GM23338 (cell line): ENCODE results near the gene WFS1. TPM values are rescaled to one million over a fixed set of nuclear protein-coding genes. Genes with fewer than 3 reads are reported as not detected.

ENCODE experiments used
- ATAC-seq: fragments of 200-7000 bp; cut with Tn5 transposase; 3 replicates; pipeline ENCODE4 v1.9.1; 2020
- DNase-seq: peaks from one replicate; pipeline ENCODE4 v3.0.0-alpha.2; 2015; ENCODE audit warnings: low spot score
- H2AFZ ChIP-seq: fragments of 200-600 bp; sonication (generic); 2 replicates; pipeline ENCODE4 v1.8.0; 2016; ENCODE audit warnings: antibody characterized with exemption, mild to moderate bottlenecking, moderate library complexity
- H3F3A ChIP-seq: fragments of 200-600 bp; sonication (generic); replicated peaks from 2 replicates; pipeline ENCODE4 v1.8.0; 2017; ENCODE audit warnings: antibody characterized with exemption, mixed run types, low read depth
- H3K27ac ChIP-seq: fragments of 200-600 bp; sonication (generic); 2 replicates; pipeline ENCODE4 v1.6.1; 2016; ENCODE audit warnings: low read depth
- H3K27me3 ChIP-seq: fragments of 200-600 bp; sonication (generic); 2 replicates; pipeline ENCODE4 v1.8.0; 2016; ENCODE audit warnings: mild to moderate bottlenecking, mixed run types, moderate library complexity; ENCODE audit not compliant: insufficient read depth
- H3K36me3 ChIP-seq: fragments of 200-600 bp; sonication (generic); 2 replicates; pipeline ENCODE4 v1.8.0; 2016; ENCODE audit warnings: mild to moderate bottlenecking; ENCODE audit not compliant: insufficient read depth
- H3K4me1 ChIP-seq: fragments of 200-600 bp; sonication (generic); 2 replicates; pipeline ENCODE4 v1.8.0; 2016; ENCODE audit warnings: mild to moderate bottlenecking, moderate library complexity; ENCODE audit not compliant: insufficient read depth
- H3K4me2 ChIP-seq: fragments of 200-600 bp; sonication (generic); 2 replicates; pipeline ENCODE4 v1.7.1; 2017; ENCODE audit warnings: mixed run types
- H3K4me3 ChIP-seq: fragments of 200-600 bp; sonication (generic); 2 replicates; pipeline ENCODE4 v1.6.1; 2016; ENCODE audit warnings: mixed run types
- H3K79me2 ChIP-seq: fragments of 200-600 bp; sonication (generic); replicated peaks from 2 replicates; pipeline ENCODE4 v1.8.0; 2017; ENCODE audit warnings: mild to moderate bottlenecking; ENCODE audit not compliant: insufficient read depth
- H3K9me2 ChIP-seq: fragments of 200-600 bp; sonication (generic); 2 replicates; pipeline ENCODE4 v1.8.0; 2017; ENCODE audit not compliant: insufficient read depth
- H4K20me1 ChIP-seq: fragments of 200-600 bp; sonication (generic); replicated peaks from 2 replicates; pipeline ENCODE4 v1.8.0; 2017; ENCODE audit warnings: mild to moderate bottlenecking; ENCODE audit not compliant: insufficient read depth
- H3K27ac Mint-ChIP-seq: 2 replicates; pipeline ENCODE4 v1.8.0; 2020; ENCODE audit warnings: inconsistent platforms, mild to moderate bottlenecking, moderate library complexity, mixed read lengths
- H3K27me3 Mint-ChIP-seq: 3 replicates; pipeline ENCODE4 v1.8.0; 2022; ENCODE audit warnings: low read depth, mild to moderate bottlenecking, moderate library complexity, mixed read lengths, inconsistent platforms; ENCODE audit not compliant: insufficient read depth, poor library complexity
- H3K36me3 Mint-ChIP-seq: 3 replicates; pipeline ENCODE4 v1.8.0; 2021; ENCODE audit warnings: low read depth, mild to moderate bottlenecking, inconsistent platforms, moderate library complexity, mixed read lengths
- H3K4me1 Mint-ChIP-seq: 3 replicates; pipeline ENCODE4 v1.8.0; 2020; ENCODE audit warnings: mild to moderate bottlenecking, inconsistent platforms, mixed read lengths
- H3K4me3 Mint-ChIP-seq: 3 replicates; pipeline ENCODE4 v1.8.0; 2021; ENCODE audit warnings: moderate library complexity, mild to moderate bottlenecking, inconsistent platforms, mixed read lengths
- H3K9me3 Mint-ChIP-seq: 3 replicates; pipeline ENCODE4 v1.8.0; 2020; ENCODE audit warnings: moderate library complexity, mild to moderate bottlenecking, inconsistent platforms, mixed read lengths
- CREB1 ChIP-seq: fragments of 250-450 bp; sonication (Bioruptor Pico); IDR thresholded peaks from 2 replicates; pipeline ENCODE4 v1.5.0; 2020; ENCODE audit warnings: low read depth, mild to moderate bottlenecking, moderate library complexity
- CTCF ChIP-seq, 2 experiments: fragments of 200-600 bp in 1 of 2; sonication (generic) in 1 of 2; conservative IDR thresholded peaks; 2 replicates each; pipeline versions ENCODE4 v1.5.1 to v1.6.1; 2016 to 2017; ENCODE audit warnings: antibody characterized with exemption in 2 of 2, low read depth in 2 of 2, mild to moderate bottlenecking in 2 of 2, moderate library complexity in 1 of 2
- ETS1 ChIP-seq: IDR thresholded peaks from 2 replicates; pipeline ENCODE4 v1.6.1; 2016; ENCODE audit warnings: antibody characterized with exemption
- JUNB ChIP-seq: IDR thresholded peaks from one replicate; pipeline ENCODE4 v1.6.1; 2016; ENCODE audit warnings: antibody characterized with exemption; ENCODE audit not compliant: unreplicated experiment
- NANOG ChIP-seq: IDR thresholded peaks from 2 replicates; pipeline ENCODE4 v1.6.1; 2016; ENCODE audit warnings: antibody characterized with exemption, borderline replicate concordance
- STAT1 ChIP-seq: IDR thresholded peaks from one replicate; pipeline ENCODE4 v1.6.1; 2016; ENCODE audit warnings: antibody characterized with exemption; ENCODE audit not compliant: unreplicated experiment
- ZNF331 ChIP-seq: fragments of 250-450 bp; sonication (Bioruptor Pico); IDR thresholded peaks from 2 replicates; pipeline ENCODE4 v1.5.0; 2020; ENCODE audit warnings: low read depth, mild to moderate bottlenecking, moderate library complexity
- polyA plus RNA-seq: library from polyadenylated mRNA; unstranded; fragments of >200 nt; fragmentation: Nextera tagmentation; extraction: Ambion mirVana; gene quantifications from 2 replicates; pipeline ENCODE4 v1.2.1, GENCODE V29; 2016
- total RNA-seq: library from RNA; depleted of rRNA; stranded (reverse); fragments of >200 nt; shearing (Covaris generic); gene quantifications from 2 replicates; pipeline ENCODE4 v1.2.3, GENCODE V29; 2014

Gene WFS1
- total and polyA plus RNA-seq, 2 experiments from 2014 or later, result 24.7 to 45.4 TPM

DNA sequence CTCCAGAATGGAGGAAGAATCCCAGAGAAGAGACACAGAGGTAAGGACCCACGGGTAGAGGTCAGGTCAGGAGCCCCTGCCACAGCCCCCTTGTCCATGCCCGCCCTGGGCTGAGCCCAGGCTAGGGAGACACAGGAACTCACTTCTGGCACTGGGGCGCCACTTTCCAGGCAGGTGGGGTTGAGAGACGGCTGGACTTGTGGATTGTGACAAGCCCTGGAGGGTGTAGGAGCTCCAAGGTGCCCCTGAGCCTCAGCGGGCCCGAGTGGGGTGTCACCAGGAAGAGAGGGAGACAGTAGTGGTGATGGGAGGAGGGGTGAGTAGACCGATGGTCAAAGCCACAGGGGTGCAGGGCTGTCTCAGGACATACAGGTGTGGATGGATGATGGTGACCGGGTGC is 58.9 kb downstream of the WFS1 start (continued):
- TF ChIP-seq ETS1 (no peak), STAT1 (no peak), ZNF331 (CRISPR knock-in tag) (no peak), CTCF (conservative IDR thresholded peaks at IDR 0.05; ENCODE audit: low read depth in 2 of 2) (no peak), JUNB (no peak)

GRCh38 chr4:6329478-6330383 is 60.1 kb downstream of the WFS1 start:
- no peaks in the 10 kb centered on the region for H3F3A ChIP-seq
- peaks cover 24% of the 10 kb centered on the region; the same call in 2 of the 3 replicates for H3K9me3 Mint-ChIP-seq
- peaks cover 2% of the 10 kb centered on the region; the same call in 1 of the 3 replicates for H3K4me1 Mint-ChIP-seq
- no peak overlapping the region for H3K27ac Mint-ChIP-seq
- H4K20me1 ChIP-seq, result no peaks in the 10 kb centered on the region
- H3K36me3 Mint-ChIP-seq, result peaks cover 13% of the 10 kb centered on the region; the same call in 1 of the 3 replicates
- H3K4me3 ChIP-seq, result no peak overlapping the region
- TF ChIP-seq JUNB (no peak), ETS1 (no peak), CTCF (conservative IDR thresholded peaks at IDR 0.05; ENCODE audit: low read depth in 2 of 2) (no peak), NANOG (no peak), CREB1 (CRISPR knock-in tag) (no peak)
- H3K27me3 ChIP-seq, result no peaks in the 10 kb centered on the region
- H3K4me2 ChIP-seq, result no peak overlapping the region
- DNase-seq (no peak), ATAC-seq (no peak)
- no peak overlapping the region for H2AFZ ChIP-seq
- H3K79me2 ChIP-seq, result no peaks in the 10 kb centered on the region
- peaks cover 14% of the 10 kb centered on the region for H3K27me3 Mint-ChIP-seq
- H3K4me3 Mint-ChIP-seq, result no peak overlapping the region
- H3K9me2 ChIP-seq, result no peaks in the 10 kb centered on the region
- H3K36me3 ChIP-seq, result no peaks in the 10 kb centered on the region
- no peak overlapping the region for H3K27ac ChIP-seq
- no peaks in the 10 kb centered on the region for H3K4me1 ChIP-seq
